WERI-Rb-1 (cell line): ENCODE data around the gene MRPS34.

ENCODE experiments used
- DNase-seq: peaks from one replicate; pipeline ENCODE4 v3.0.0-alpha.2; 2020
- H3K27ac ChIP-seq: fragments of 250-450 bp; sonication (Bioruptor Pico); 2 replicates; pipeline ENCODE4 v1.5.1; 2020; ENCODE audit warnings: mild to moderate bottlenecking, moderate library complexity
- H3K27me3 ChIP-seq: fragments of 250-450 bp; sonication (Bioruptor Pico); 2 replicates; pipeline ENCODE4 v1.5.1; 2021; ENCODE audit warnings: mild to moderate bottlenecking, low read depth, moderate library complexity; ENCODE audit not compliant: insufficient read depth, severe bottlenecking
- H3K36me3 ChIP-seq: fragments of 250-450 bp; sonication (Bioruptor Pico); 2 replicates; pipeline ENCODE4 v1.5.1; 2020; ENCODE audit warnings: mild to moderate bottlenecking, moderate library complexity
- H3K4me3 ChIP-seq: 2 replicates; pipeline ENCODE4 v1.5.1; 2011; ENCODE audit warnings: low read depth, mild to moderate bottlenecking, control low read depth, low read length
- H3K9me3 ChIP-seq: fragments of 250-450 bp; sonication (Bioruptor Pico); 2 replicates; pipeline ENCODE4 v1.5.1; 2021; ENCODE audit warnings: mild to moderate bottlenecking, moderate library complexity; ENCODE audit not compliant: severe bottlenecking
- CTCF ChIP-seq: IDR thresholded peaks from 2 replicates; pipeline ENCODE4 v1.5.1; 2011; ENCODE audit warnings: low read depth, mild to moderate bottlenecking, control low read depth, inconsistent platforms, low read length

MRPS34 gene

GRCh38 chr16:1764971-1765370, 8.0 kb downstream of the MRPS34 start:
- H3K27ac ChIP-seq, result no peak overlapping the region
- DNase-seq, result no peak
- TF ChIP-seq CTCF, result no peak
- H3K9me3 ChIP-seq, result no peaks in the 10 kb centered on the region
- H3K36me3 ChIP-seq, result peaks cover 79% of the 10 kb centered on the region
- no peaks in the 10 kb centered on the region for H3K27me3 ChIP-seq
- no peak overlapping the region for H3K4me3 ChIP-seq

GRCh38 chr16:1763521-1764511, 9.1 kb downstream of the MRPS34 start:
- DNase-seq, result peak; percentile 88
- Histone ChIP-seq H3K27ac (peak overlapping the region; percentile 87), H3K36me3 (peaks cover 70% of the 10 kb centered on the region), H3K4me3 (no peak overlapping the region), H3K27me3 (no peaks in the 10 kb centered on the region), H3K9me3 (no peaks in the 10 kb centered on the region)
- peak; percentile 74 for TF ChIP-seq CTCF

- TF ChIP-seq CTCF, result no peak
- peak overlapping the region; percentile 87 for H3K27ac ChIP-seq
- H3K36me3 ChIP-seq, result peaks cover 62% of the 10 kb centered on the region
- DNase-seq, result no peak
- H3K27me3 ChIP-seq, result no peaks in the 10 kb centered on the region
- peak overlapping the region; percentile 21 for H3K4me3 ChIP-seq
- H3K9me3 ChIP-seq, result no peaks in the 10 kb centered on the region
Observed at GRCh38 chr16:1762879-1763520, 9.9 kb downstream of the MRPS34 start.

- Histone ChIP-seq H3K4me3 (peak overlapping the region; percentile 21), H3K27me3 (no peaks in the 10 kb centered on the region), H3K27ac (peak overlapping the region; percentile 87), H3K9me3 (no peaks in the 10 kb centered on the region), H3K36me3 (peaks cover 56% of the 10 kb centered on the region)
- 0 out of 2 replicates have a peak, but pooled peaks have one; percentile 22 for TF ChIP-seq CTCF
- DNase-seq, result peak; percentile 78
Observed at GRCh38 chr16:1762196-1762878, 10.6 kb downstream of the MRPS34 start.

GRCh38 chr16:1761751-1762150, 11.2 kb downstream of the MRPS34 start:
- Histone ChIP-seq H3K4me3 (no peak overlapping the region), H3K9me3 (no peaks in the 10 kb centered on the region), H3K27me3 (no peaks in the 10 kb centered on the region), H3K27ac (peak overlapping the region; percentile 87), H3K36me3 (peaks cover 53% of the 10 kb centered on the region)
- TF ChIP-seq CTCF, result no peak
- no peak for DNase-seq
